ENCODE results near the gene CTNNA3. TPM values are rescaled to one million over a fixed set of nuclear protein-coding genes. Genes with fewer than 3 reads are reported as not detected.

Gene CTNNA3
- total and polyA plus RNA-seq, 2 donors (not counting 1 experiment from before 2014, with no cell fraction given), result not detected

DNA sequence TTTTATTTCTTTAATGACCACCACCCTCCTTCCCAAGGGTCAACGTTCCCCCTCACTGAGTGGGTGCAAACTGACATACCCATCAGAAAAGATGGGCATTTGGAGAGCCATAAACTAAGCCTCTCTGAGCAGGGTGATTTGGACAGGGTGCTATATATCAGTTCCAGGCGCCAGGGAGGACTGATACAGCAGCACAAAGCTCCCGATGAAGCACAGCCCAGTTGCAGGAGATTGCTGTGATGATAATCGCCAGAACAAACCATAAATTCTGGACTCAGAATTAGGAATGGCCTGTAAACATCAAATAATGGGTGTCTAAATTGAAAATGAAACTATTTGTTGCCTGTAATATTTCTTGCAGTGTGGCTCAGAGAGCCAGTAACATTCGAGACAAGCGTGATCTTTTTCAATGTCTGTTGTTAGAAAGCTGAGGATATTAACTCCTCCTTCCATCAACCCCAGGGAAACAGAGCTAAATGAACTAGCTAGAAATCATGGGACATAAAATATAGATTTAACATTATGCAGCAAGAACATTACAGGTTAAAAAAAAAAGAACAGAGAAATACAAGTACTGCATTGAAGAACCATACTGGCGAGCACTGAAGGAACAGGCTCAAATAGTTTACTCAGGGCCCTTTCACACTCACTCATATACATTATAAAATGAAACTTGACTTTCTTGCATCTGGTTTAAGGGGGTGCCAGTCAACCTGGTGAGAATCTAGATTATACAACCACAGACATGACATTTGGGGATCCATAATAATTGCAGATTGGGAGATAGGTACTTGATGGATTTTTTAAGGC is 907.6 kb downstream of the CTNNA3 start:
- Histone ChIP-seq H2AFZ (ENCODE audit: low read length) (peak overlapping the region; percentile 76), H3K36me3 (ENCODE audit: control insufficient read depth, insufficient read depth, low read length) (no peaks in the 10 kb centered on the region), H3K4me1 (ENCODE audit: control insufficient read depth, extremely low read depth, insufficient read depth, low read length) (no peaks in the 10 kb centered on the region), H3K9ac (ENCODE audit: insufficient read depth, low read length) (no peak overlapping the region), H3K27ac (ENCODE audit: insufficient read depth, low read length) (no peak overlapping the region), H3K27me3 (ENCODE audit: control insufficient read depth, insufficient read depth, low read length) (no peaks in the 10 kb centered on the region), H3K9me3 (ENCODE audit: control insufficient read depth, insufficient read depth, low read depth, low read length) (no peaks in the 10 kb centered on the region), H4K20me1 (ENCODE audit: control insufficient read depth, extremely low read depth, insufficient read depth, low read length) (no peaks in the 10 kb centered on the region), H3K4me3 (replicated peaks in 1 of 4; ENCODE audit: control extremely low read depth in 1 of 4, insufficient read depth in 1 of 4, low read depth in 3 of 4, low read length in 4 of 4) (peak overlapping the region in 1 of 4 experiments; percentile 33), H3K4me2 (ENCODE audit: extremely low read depth, insufficient read depth, low read length) (peak overlapping the region; percentile 17), H3K79me2 (ENCODE audit: control insufficient read depth, insufficient read depth, low read length) (no peaks in the 10 kb centered on the region)
- peak in 1 of 2 donors; percentile 5 for DNase-seq (ENCODE audit: low read depth in 2 of 2)
- no peak for TF ChIP-seq EZH2 (IDR thresholded peaks at IDR 0.05; ENCODE audit: low read length, missing control alignments)
- TF ChIP-seq, protein P1, sequence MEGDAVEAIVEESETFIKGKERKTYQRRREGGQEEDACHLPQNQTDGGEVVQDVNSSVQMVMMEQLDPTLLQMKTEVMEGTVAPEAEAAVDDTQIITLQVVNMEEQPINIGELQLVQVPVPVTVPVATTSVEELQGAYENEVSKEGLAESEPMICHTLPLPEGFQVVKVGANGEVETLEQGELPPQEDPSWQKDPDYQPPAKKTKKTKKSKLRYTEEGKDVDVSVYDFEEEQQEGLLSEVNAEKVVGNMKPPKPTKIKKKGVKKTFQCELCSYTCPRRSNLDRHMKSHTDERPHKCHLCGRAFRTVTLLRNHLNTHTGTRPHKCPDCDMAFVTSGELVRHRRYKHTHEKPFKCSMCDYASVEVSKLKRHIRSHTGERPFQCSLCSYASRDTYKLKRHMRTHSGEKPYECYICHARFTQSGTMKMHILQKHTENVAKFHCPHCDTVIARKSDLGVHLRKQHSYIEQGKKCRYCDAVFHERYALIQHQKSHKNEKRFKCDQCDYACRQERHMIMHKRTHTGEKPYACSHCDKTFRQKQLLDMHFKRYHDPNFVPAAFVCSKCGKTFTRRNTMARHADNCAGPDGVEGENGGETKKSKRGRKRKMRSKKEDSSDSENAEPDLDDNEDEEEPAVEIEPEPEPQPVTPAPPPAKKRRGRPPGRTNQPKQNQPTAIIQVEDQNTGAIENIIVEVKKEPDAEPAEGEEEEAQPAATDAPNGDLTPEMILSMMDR (conservative IDR thresholded peaks at IDR 0.05 in 1 of 2, IDR thresholded peaks at IDR 0.05 in 1 of 2; ENCODE audit: low read depth in 1 of 2, low read length in 2 of 2), result no peak

- Histone ChIP-seq H3K27me3 (ENCODE audit: control insufficient read depth, insufficient read depth, low read length) (no peaks in the 10 kb centered on the region), H4K20me1 (ENCODE audit: control insufficient read depth, extremely low read depth, insufficient read depth, low read length) (no peaks in the 10 kb centered on the region), H3K9me3 (ENCODE audit: control insufficient read depth, insufficient read depth, low read depth, low read length) (no peaks in the 10 kb centered on the region), H2AFZ (ENCODE audit: low read length) (no peak overlapping the region), H3K4me2 (ENCODE audit: extremely low read depth, insufficient read depth, low read length) (no peak overlapping the region), H3K4me3 (replicated peaks in 1 of 4; ENCODE audit: control extremely low read depth in 1 of 4, insufficient read depth in 1 of 4, low read depth in 3 of 4, low read length in 4 of 4) (no peak overlapping the region), H3K4me1 (ENCODE audit: control insufficient read depth, extremely low read depth, insufficient read depth, low read length) (no peaks in the 10 kb centered on the region), H3K9ac (ENCODE audit: insufficient read depth, low read length) (no peak overlapping the region), H3K79me2 (ENCODE audit: control insufficient read depth, insufficient read depth, low read length) (no peaks in the 10 kb centered on the region), H3K36me3 (ENCODE audit: control insufficient read depth, insufficient read depth, low read length) (no peaks in the 10 kb centered on the region), H3K27ac (ENCODE audit: insufficient read depth, low read length) (no peak overlapping the region)
- TF ChIP-seq, protein P1 (conservative IDR thresholded peaks at IDR 0.05 in 1 of 2, IDR thresholded peaks at IDR 0.05 in 1 of 2; ENCODE audit: low read depth in 1 of 2, low read length in 2 of 2), result no peak
- TF ChIP-seq EZH2 (IDR thresholded peaks at IDR 0.05; ENCODE audit: low read length, missing control alignments), result no peak
- peak in 1 of 2 donors; percentile 39 for DNase-seq (ENCODE audit: low read depth in 2 of 2)
These were observed 909.3 kb downstream of the CTNNA3 start for GRCh38 chr10:66786709-66787108.

GRCh38 chr10:66784770-66785169 is 911.2 kb downstream of the CTNNA3 start:
- TF ChIP-seq EZH2 (IDR thresholded peaks at IDR 0.05; ENCODE audit: low read length, missing control alignments), result no peak
- TF ChIP-seq, protein P1 (conservative IDR thresholded peaks at IDR 0.05 in 1 of 2, IDR thresholded peaks at IDR 0.05 in 1 of 2; ENCODE audit: low read depth in 1 of 2, low read length in 2 of 2), result no peak
- H3K9me3 ChIP-seq (ENCODE audit: control insufficient read depth, insufficient read depth, low read depth, low read length), result no peaks in the 10 kb centered on the region
- DNase-seq (ENCODE audit: low read depth in 2 of 2), result peak in 1 of 2 donors; percentile 64

More at GRCh38 chr10:66784770-66785169, 911.2 kb downstream of the CTNNA3 start:
- Histone ChIP-seq H3K27ac (ENCODE audit: insufficient read depth, low read length) (no peak overlapping the region), H4K20me1 (ENCODE audit: control insufficient read depth, extremely low read depth, insufficient read depth, low read length) (no peaks in the 10 kb centered on the region), H3K4me1 (ENCODE audit: control insufficient read depth, extremely low read depth, insufficient read depth, low read length) (no peaks in the 10 kb centered on the region), H3K27me3 (ENCODE audit: control insufficient read depth, insufficient read depth, low read length) (no peaks in the 10 kb centered on the region), H2AFZ (ENCODE audit: low read length) (no peak overlapping the region), H3K36me3 (ENCODE audit: control insufficient read depth, insufficient read depth, low read length) (no peaks in the 10 kb centered on the region), H3K4me2 (ENCODE audit: extremely low read depth, insufficient read depth, low read length) (no peak overlapping the region), H3K4me3 (replicated peaks in 1 of 4; ENCODE audit: control extremely low read depth in 1 of 4, insufficient read depth in 1 of 4, low read depth in 3 of 4, low read length in 4 of 4) (no peak overlapping the region), H3K79me2 (ENCODE audit: control insufficient read depth, insufficient read depth, low read length) (no peaks in the 10 kb centered on the region), H3K9ac (ENCODE audit: insufficient read depth, low read length) (no peak overlapping the region)
